Measurements from ENCODE around the gene ZNF683.

Gene ZNF683

DNA sequence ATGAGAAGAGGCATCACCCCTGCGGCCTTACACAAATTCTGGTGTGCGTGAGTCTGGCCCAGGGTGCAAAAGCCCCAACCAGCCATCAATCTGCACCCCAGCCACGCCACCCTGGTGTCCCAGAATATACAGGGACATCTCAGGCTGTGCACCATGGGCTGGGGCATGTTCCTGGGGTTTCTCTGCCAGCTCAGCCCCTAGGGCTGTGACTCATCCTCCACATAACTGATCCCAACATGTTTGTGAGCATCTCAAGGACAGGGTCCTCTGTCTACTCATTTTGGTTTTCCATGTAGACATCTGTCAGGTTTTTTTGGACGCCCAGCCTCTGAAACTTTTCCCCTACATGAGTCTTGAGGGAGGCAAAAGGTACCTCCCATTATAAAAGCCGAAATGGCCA, 511 bp downstream of the ZNF683 start:
- H3K27me3 ChIP-seq (ENCODE audit: insufficient read depth, poor library complexity, severe bottlenecking) = no peaks in the 10 kb centered on the region
- no peak for TF ChIP-seq SPI1 (IDR thresholded peaks at IDR 0.05; ENCODE audit: borderline replicate concordance, low read depth)
- no peak for TF ChIP-seq GABPA (IDR thresholded peaks at IDR 0.05; ENCODE audit: low read depth)
- no peak for TF ChIP-seq POLR2AphosphoS5 (IDR thresholded peaks at IDR 0.05; ENCODE audit: low read depth)
- TF ChIP-seq, protein P1, sequence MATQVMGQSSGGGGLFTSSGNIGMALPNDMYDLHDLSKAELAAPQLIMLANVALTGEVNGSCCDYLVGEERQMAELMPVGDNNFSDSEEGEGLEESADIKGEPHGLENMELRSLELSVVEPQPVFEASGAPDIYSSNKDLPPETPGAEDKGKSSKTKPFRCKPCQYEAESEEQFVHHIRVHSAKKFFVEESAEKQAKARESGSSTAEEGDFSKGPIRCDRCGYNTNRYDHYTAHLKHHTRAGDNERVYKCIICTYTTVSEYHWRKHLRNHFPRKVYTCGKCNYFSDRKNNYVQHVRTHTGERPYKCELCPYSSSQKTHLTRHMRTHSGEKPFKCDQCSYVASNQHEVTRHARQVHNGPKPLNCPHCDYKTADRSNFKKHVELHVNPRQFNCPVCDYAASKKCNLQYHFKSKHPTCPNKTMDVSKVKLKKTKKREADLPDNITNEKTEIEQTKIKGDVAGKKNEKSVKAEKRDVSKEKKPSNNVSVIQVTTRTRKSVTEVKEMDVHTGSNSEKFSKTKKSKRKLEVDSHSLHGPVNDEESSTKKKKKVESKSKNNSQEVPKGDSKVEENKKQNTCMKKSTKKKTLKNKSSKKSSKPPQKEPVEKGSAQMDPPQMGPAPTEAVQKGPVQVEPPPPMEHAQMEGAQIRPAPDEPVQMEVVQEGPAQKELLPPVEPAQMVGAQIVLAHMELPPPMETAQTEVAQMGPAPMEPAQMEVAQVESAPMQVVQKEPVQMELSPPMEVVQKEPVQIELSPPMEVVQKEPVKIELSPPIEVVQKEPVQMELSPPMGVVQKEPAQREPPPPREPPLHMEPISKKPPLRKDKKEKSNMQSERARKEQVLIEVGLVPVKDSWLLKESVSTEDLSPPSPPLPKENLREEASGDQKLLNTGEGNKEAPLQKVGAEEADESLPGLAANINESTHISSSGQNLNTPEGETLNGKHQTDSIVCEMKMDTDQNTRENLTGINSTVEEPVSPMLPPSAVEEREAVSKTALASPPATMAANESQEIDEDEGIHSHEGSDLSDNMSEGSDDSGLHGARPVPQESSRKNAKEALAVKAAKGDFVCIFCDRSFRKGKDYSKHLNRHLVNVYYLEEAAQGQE (IDR thresholded peaks at IDR 0.05; ENCODE audit: insufficient replicate concordance, low read depth) = no peak
- TF ChIP-seq, protein P2, sequence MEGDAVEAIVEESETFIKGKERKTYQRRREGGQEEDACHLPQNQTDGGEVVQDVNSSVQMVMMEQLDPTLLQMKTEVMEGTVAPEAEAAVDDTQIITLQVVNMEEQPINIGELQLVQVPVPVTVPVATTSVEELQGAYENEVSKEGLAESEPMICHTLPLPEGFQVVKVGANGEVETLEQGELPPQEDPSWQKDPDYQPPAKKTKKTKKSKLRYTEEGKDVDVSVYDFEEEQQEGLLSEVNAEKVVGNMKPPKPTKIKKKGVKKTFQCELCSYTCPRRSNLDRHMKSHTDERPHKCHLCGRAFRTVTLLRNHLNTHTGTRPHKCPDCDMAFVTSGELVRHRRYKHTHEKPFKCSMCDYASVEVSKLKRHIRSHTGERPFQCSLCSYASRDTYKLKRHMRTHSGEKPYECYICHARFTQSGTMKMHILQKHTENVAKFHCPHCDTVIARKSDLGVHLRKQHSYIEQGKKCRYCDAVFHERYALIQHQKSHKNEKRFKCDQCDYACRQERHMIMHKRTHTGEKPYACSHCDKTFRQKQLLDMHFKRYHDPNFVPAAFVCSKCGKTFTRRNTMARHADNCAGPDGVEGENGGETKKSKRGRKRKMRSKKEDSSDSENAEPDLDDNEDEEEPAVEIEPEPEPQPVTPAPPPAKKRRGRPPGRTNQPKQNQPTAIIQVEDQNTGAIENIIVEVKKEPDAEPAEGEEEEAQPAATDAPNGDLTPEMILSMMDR (IDR thresholded peaks at IDR 0.05; ENCODE audit: insufficient read depth, low read length) = no peak
- no peak overlapping the region for H3K4me3 ChIP-seq (replicated peaks; ENCODE audit: insufficient read depth, low read length)
- no peak overlapping the region for H3K27ac ChIP-seq (replicated peaks)
- DNase-seq (ENCODE audit: low read depth in 1 of 2, low spot score in 1 of 2) = no peak

DNA sequence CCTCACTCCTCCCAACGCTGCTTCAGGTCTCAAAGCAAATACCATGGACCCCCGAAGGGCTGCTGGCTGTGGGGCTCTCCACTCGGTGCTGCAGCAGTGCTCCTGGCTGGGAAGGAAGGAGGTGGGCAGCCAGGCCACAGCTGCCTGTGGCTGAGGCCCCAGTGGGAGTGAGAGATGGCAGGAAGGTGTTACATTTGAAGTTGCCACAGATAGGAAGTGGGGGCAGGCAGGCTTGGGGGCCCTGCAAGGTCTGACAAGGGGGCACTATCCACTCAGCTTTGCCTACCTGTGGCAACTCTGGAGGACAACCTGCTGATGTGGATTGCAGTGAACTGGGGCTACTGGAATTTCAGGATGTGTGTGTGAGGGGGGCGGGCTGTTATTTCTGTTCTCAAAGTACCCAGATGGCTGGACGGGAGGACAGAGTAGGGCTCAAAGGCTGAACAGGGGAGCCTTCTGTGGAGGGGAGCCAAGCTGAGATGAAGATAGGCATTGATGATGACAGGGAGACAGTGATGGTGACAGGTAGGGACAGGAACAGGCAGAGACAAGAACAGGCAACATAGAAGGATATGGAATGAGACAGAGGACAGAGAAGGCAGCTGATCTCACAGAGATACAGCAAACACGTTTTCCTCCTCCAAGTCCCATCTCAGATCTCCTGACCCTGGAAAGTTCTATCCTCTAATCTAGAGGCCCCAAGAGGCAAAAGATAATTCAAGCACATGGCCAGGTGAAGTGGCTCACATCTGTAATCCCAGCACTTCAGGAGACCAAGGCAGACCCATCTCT, 1.8 kb downstream of the ZNF683 start:
- H3K27ac ChIP-seq (replicated peaks) = no peak overlapping the region
- DNase-seq (ENCODE audit: low read depth in 1 of 2, low spot score in 1 of 2) = no peak
- TF ChIP-seq GABPA (IDR thresholded peaks at IDR 0.05; ENCODE audit: low read depth) (no peak), SPI1 (IDR thresholded peaks at IDR 0.05; ENCODE audit: borderline replicate concordance, low read depth) (no peak)
- H3K27me3 ChIP-seq (ENCODE audit: insufficient read depth, poor library complexity, severe bottlenecking) = no peaks in the 10 kb centered on the region
- no peak overlapping the region for H3K4me3 ChIP-seq (replicated peaks; ENCODE audit: insufficient read depth, low read length)

DNA sequence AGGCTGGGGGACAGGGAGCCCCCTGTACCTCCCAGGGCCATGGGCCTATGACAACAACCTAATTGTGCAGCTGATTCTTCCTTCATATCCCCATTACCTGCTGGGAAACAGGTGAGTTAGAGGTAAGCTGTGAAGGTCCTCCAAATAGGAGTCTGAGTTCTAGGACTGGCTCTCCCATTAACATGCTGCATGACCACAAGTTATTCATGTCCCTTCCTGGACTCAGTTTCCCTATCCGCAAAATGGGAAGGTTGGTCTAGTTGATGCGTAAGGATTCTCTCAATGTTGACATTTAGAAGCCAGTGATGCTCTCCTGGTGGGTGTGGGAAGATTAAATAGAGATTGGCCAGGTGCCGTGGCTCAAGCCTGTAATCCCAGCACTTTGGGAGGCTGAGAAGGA, 4.1 kb downstream of the ZNF683 start:
- no peak for DNase-seq (ENCODE audit: low read depth in 1 of 2, low spot score in 1 of 2)

More for the DNA sequence above, 4.1 kb downstream of the ZNF683 start:
- Histone ChIP-seq H3K27me3 (ENCODE audit: insufficient read depth, poor library complexity, severe bottlenecking) (peaks cover 4% of the 10 kb centered on the region), H3K27ac (replicated peaks) (no peak overlapping the region), H3K4me3 (replicated peaks; ENCODE audit: insufficient read depth, low read length) (no peak overlapping the region)
- TF ChIP-seq GABPA (IDR thresholded peaks at IDR 0.05; ENCODE audit: low read depth) (no peak), POLR2AphosphoS5 (IDR thresholded peaks at IDR 0.05; ENCODE audit: low read depth) (no peak), SPI1 (IDR thresholded peaks at IDR 0.05; ENCODE audit: borderline replicate concordance, low read depth) (no peak)
- TF ChIP-seq, protein P1 (IDR thresholded peaks at IDR 0.05; ENCODE audit: insufficient replicate concordance, low read depth) = no peak
- TF ChIP-seq, protein P2 (IDR thresholded peaks at IDR 0.05; ENCODE audit: insufficient read depth, low read length) = no peak
